Stimulated activated naive CD8-positive, alpha-beta T cell treated with anti-CD3 and anti-CD28 coated beads, Interleukin-15, amount 100 ng/mL, for 72 hours (primary cell): ENCODE measurements around the gene MADD.

Source experiments
- ATAC-seq: fragments of 150-1000 bp; cut with Tn5 transposase; 2 replicates; pipeline ENCODE4 v1.10.0; 2021; ENCODE audit warnings: mild to moderate bottlenecking, moderate library complexity
- DNase-seq, 2 donors: peaks; one replicate each; pipeline ENCODE4 v3.0.0; 2021 to 2022
- H3K27ac Mint-ChIP-seq, 2 donors: one replicate each; pipeline ENCODE4 v1.8.0; 2022; ENCODE audit warnings: mild to moderate bottlenecking in 2 of 2, mixed read lengths in 2 of 2, moderate library complexity in 2 of 2
- H3K27me3 Mint-ChIP-seq: one replicate; pipeline ENCODE4 v1.8.0; 2022; ENCODE audit warnings: mixed read lengths
- H3K4me1 Mint-ChIP-seq: one replicate; pipeline ENCODE4 v1.8.0; 2022; ENCODE audit warnings: mild to moderate bottlenecking, mixed read lengths
- H3K4me3 Mint-ChIP-seq, 2 donors: one replicate each; pipeline ENCODE4 v1.8.0; 2022; ENCODE audit warnings: mild to moderate bottlenecking in 2 of 2, mixed read lengths in 2 of 2, moderate library complexity in 1 of 2
- H3K9me3 Mint-ChIP-seq, 2 donors: one replicate each; pipeline ENCODE4 v1.8.0; 2022; ENCODE audit warnings: mixed read lengths in 2 of 2

MADD gene

DNA sequence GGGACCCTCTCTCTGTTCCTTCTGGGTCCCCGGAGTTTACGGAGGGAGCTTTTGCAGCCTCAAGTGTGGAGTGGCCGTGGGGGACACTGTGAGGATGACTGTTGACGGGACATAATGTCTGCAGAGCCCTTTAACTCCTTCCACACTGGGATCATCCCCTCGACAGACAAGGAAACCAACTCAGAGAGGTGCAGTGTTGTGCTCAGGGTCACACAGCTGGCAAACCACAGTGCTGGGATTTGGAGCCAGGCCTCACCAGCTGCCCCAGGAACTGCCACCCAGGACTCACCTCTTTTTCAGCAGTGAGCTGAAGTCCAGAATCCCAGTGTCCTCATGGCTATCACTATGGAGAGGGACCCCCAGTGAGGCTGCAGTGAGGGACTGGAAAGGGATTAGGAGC, 77.2 kb downstream of the MADD start:
- Mint-ChIP-seq H3K4me3 (no peak overlapping the region), H3K9me3 (no peaks in the 10 kb centered on the region), H3K27ac (no peak overlapping the region), H3K27me3 (no peaks in the 10 kb centered on the region), H3K4me1 (no peaks in the 10 kb centered on the region)
- DNase-seq: no peak
- ATAC-seq: no peak

DNA sequence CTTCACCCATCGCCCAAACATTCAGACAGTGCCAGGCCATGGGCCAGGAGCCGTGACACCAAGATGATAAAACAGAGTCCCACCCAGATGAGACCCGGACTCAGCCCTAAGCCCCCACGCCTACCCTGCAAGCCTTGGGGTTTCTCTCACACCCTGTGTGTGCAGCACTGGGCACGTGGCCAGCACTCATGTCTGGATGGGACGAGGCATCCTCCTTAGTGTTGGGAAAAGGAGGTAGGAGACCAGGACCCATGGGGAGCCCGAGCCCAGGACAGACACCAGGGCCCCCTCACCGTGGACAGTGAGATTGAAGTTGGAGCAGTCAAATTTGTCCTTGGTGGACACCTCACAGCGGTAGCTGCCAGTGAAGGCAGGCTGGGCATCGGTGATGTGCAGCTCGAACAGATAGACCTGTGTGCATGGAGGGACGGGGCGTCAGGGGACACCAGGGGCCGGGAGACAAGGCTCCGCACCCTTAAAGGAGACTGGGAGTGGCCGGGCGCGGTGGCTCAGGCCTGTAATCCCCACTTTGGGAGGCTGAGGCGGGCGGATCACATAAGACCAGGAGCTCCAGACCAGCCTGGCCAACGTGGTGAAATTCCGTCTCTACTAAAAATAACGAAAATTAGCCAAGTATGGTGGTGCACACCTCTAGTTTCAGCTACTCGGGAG, 78.3 kb downstream of the MADD start:
- no peaks in the 10 kb centered on the region for H3K4me1 Mint-ChIP-seq
- H3K27me3 Mint-ChIP-seq: no peaks in the 10 kb centered on the region
- H3K4me3 Mint-ChIP-seq: no peak overlapping the region

DNA sequence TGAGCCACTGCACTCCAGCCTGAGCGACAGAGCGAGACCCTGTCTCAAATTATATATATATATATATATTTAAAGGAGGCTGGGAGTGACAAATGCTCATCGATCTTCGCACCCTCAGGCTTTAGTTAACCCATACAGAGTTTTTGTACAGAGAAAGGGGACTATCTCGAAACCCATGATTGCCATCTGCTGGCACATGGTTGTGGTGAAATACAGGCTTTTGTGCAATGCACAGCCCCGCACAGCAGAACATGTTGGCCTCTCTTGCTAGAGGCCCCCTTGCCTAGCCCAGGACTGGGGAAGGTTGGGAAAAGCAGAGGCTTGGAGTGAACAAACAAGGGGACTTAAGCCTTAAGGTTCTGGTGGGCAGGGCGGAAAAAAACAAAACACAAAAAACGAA, 78.9 kb downstream of the MADD start:
- Mint-ChIP-seq H3K4me1 (no peaks in the 10 kb centered on the region), H3K9me3 (no peaks in the 10 kb centered on the region), H3K27ac (no peak overlapping the region), H3K27me3 (no peaks in the 10 kb centered on the region), H3K4me3 (no peak overlapping the region)
- DNase-seq (no peak), ATAC-seq (no peak)

More for the DNA sequence above, 78.3 kb downstream of the MADD start:
- Mint-ChIP-seq H3K27ac (no peak overlapping the region), H3K9me3 (no peaks in the 10 kb centered on the region)
- no peak for DNase-seq
- ATAC-seq: no peak

- H3K4me1 Mint-ChIP-seq: no peaks in the 10 kb centered on the region
- no peak overlapping the region for H3K27ac Mint-ChIP-seq
- no peaks in the 10 kb centered on the region for H3K27me3 Mint-ChIP-seq
- DNase-seq (no peak), ATAC-seq (no peak)
- H3K9me3 Mint-ChIP-seq: no peaks in the 10 kb centered on the region
- H3K4me3 Mint-ChIP-seq: no peak overlapping the region
Measured at GRCh38 chr11:47349521-47350095, 79.7 kb downstream of the MADD start.

DNA sequence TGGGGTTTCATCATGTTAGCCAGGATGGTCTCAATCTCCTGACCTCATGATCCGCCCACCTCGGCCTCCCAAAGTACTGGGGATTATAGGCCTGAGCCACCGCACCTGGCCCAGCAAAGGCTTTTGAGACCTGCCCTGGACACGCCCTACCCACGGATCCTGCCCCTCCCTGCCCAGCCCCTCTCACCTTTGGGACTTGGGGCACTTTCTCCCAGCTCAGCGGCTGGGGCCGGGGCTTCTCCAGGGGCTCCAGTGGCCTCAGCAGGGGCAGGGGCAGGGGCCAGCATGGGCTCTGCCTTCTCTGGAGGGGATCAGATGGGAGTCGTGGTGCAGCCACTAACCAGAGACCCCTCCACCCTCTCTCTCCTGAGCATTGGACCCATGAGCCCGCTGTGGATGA, 80.4 kb downstream of the MADD start:
- ATAC-seq: no peak
- no peaks in the 10 kb centered on the region for H3K4me1 Mint-ChIP-seq
- H3K4me3 Mint-ChIP-seq: no peak overlapping the region

GRCh38 chr11:47351156-47352126, 81.5 kb downstream of the MADD start:
- no peaks in the 10 kb centered on the region for H3K4me1 Mint-ChIP-seq
- DNase-seq (no peak), ATAC-seq (no peak)
- H3K27ac Mint-ChIP-seq: no peak overlapping the region
- H3K27me3 Mint-ChIP-seq: no peaks in the 10 kb centered on the region
- no peaks in the 10 kb centered on the region for H3K9me3 Mint-ChIP-seq
- no peak overlapping the region for H3K4me3 Mint-ChIP-seq

More for the DNA sequence above, 80.4 kb downstream of the MADD start:
- Mint-ChIP-seq H3K27ac (no peak overlapping the region), H3K9me3 (no peaks in the 10 kb centered on the region), H3K27me3 (no peaks in the 10 kb centered on the region)
- no peak for DNase-seq

DNA sequence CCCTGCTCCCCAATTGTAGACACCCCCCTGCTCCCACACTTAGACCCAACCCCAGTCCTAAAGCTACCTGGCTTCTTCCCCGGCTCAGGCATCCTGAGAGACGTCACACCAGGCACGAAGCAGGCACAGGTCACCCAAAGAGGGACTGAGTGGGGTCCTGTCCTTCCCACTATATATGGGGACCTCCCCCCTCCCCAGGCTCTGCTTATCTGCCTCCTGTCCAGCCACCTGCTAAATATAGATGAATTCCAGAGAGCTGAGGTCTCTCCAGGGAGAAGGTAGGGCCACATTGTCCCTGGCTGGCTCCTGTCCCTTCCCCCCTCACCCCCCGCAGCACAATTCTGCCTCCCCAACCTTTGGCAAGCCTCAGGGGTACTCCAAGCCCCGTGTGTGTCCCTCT, 82.6 kb downstream of the MADD start, which contains the start of gene MYBPC3:
Gene MYBPC3, minus strand, starts transcription at position 147 of the 400 bp plus-strand sequence. Its CDS starts 55 bp downstream, at position 92.
- H3K27me3 Mint-ChIP-seq: no peaks in the 10 kb centered on the region
- H3K27ac Mint-ChIP-seq: peak within 1 kb of the TSS in 1 of 2 donors; percentile 26
- H3K4me3 Mint-ChIP-seq: no peak within 1 kb of the TSS
- ATAC-seq (no peak), DNase-seq (no peak)
- H3K9me3 Mint-ChIP-seq: no peaks in the 10 kb centered on the region
- H3K4me1 Mint-ChIP-seq: no peaks in the 10 kb centered on the region

GRCh38 chr11:47353978-47354774, 84.2 kb downstream of the MADD start:
- H3K27me3 Mint-ChIP-seq: no peaks in the 10 kb centered on the region
- DNase-seq (no peak), ATAC-seq (no peak)
- H3K9me3 Mint-ChIP-seq: no peaks in the 10 kb centered on the region
- peaks cover 2% of the 10 kb centered on the region for H3K4me1 Mint-ChIP-seq
- peak overlapping the region in 1 of 2 donors; percentile 3 for H3K27ac Mint-ChIP-seq
- no peak overlapping the region for H3K4me3 Mint-ChIP-seq

DNA sequence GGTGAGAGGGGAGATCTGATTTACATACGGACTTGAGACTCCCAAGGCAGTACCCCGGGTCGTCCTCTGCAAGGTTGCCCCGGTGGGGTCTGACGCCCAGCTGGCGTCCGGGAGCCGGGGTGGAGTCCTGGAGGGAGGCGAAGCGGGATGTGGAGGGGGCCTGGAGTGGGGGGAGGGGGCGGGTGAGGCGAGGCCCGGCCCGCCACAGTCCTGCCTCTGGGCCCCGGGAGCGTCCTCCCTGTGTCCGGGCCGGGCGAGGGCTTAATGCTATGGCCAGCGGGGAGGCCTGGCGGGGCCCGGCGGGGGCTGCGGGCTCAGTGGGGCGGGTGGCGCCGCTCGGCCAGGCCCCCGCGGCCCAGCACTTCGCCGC, 85.0 kb downstream of the MADD start:
- ATAC-seq (peak; percentile 56), DNase-seq (no peak)
- Mint-ChIP-seq H3K4me3 (no peak overlapping the region), H3K9me3 (no peaks in the 10 kb centered on the region), H3K4me1 (peaks cover 9% of the 10 kb centered on the region), H3K27ac (no peak overlapping the region), H3K27me3 (no peaks in the 10 kb centered on the region)

DNA sequence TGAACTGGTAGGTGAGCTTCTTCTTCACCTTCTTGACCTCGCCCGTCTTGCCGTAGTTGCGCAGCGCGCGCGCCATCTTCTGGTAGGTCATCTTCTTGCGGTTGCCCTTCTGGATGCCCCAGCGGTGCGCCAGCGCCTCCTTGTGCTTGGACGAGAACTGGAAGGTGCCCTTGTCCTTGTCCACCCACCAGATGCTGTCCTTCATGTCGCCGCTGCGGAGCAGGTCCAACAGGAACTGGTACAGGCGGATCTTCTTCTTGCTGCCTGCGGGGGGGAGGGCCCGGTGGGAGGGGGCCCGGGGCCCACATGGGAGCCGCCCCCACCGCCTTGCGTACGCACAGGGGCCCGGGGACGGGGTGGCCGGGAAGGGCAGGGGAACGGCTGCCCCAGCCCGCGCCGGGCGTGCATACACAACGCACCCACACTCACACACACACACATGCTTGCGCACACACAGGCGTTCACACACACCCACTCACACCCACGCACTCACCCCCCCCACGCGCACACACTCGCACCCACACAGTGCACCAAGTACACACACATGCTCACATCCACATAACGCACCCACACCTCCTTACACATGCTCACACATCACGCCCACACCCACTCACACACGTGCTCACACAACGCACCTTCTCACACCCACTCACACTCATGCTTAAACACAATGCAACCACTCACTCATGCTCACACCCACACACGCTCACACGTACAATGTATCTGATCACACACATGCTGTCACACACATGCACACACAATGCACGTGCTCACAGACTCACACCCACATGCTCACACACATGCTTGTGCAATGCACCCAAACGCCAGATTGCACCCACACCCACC, 85.6 kb downstream of the MADD start:
- Mint-ChIP-seq H3K4me3 (no peak overlapping the region), H3K27me3 (no peaks in the 10 kb centered on the region), H3K9me3 (no peaks in the 10 kb centered on the region), H3K27ac (no peak overlapping the region), H3K4me1 (peaks cover 10% of the 10 kb centered on the region)
- DNase-seq: peak; percentile 47 to 71
- ATAC-seq: peak; percentile 65

DNA sequence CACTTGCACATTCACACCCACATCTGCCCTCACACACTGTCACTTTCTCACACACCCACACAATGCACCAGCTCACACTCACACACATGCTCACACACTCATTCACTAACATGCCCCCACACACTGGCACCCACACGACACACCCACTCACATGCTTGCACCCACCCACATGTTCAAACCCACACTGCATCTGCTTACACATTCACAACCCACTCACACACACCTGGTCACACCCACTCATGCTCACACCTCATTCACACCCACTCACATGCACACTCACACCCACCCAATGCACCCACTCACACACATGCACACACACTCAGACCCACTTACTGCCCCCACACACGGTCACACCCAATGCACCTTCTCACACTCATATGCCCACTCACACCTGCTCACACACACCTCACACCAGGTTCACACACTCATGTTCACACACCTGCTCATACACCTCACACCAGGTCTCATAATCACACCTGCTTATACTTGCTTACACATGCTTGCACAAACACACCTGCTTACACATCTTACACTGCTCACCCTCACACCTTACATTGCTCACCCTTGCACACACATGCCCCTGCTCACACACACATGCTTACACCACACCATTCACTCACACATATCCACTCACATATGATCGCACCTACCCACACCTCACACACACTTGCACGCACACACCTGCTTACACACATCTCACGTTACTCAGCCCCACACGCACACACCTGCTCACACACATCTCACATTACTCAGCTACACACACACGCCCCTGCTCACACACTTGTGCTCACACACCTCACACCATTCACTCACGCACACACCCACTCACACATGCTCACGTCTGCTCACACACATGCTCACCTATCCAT, 86.4 kb downstream of the MADD start:
- ATAC-seq (no peak), DNase-seq (no peak)
- no peaks in the 10 kb centered on the region for H3K27me3 Mint-ChIP-seq
- H3K4me1 Mint-ChIP-seq: peaks cover 15% of the 10 kb centered on the region
- H3K27ac Mint-ChIP-seq: no peak overlapping the region
- H3K4me3 Mint-ChIP-seq: no peak overlapping the region
- no peaks in the 10 kb centered on the region for H3K9me3 Mint-ChIP-seq

GRCh38 chr11:47356998-47357329, 87.0 kb downstream of the MADD start:
- Mint-ChIP-seq H3K4me3 (no peak overlapping the region), H3K9me3 (no peaks in the 10 kb centered on the region), H3K4me1 (peaks cover 15% of the 10 kb centered on the region), H3K27me3 (no peaks in the 10 kb centered on the region), H3K27ac (no peak overlapping the region)
- ATAC-seq (no peak), DNase-seq (no peak)

- Mint-ChIP-seq H3K9me3 (no peaks in the 10 kb centered on the region), H3K27ac (no peak overlapping the region), H3K4me3 (no peak overlapping the region), H3K4me1 (peaks cover 15% of the 10 kb centered on the region), H3K27me3 (no peaks in the 10 kb centered on the region)
- DNase-seq (no peak), ATAC-seq (no peak)
Measured at GRCh38 chr11:47357985-47358730, 88.2 kb downstream of the MADD start.
